ENCODE measurements around the gene IRS1. TPM values are rescaled to one million over a fixed set of nuclear protein-coding genes. Genes with fewer than 3 reads are reported as not detected.

Gene IRS1
- total and polyA plus RNA-seq, 4 donors = 3.1 to 36.7 (median 7.9) TPM

GRCh38 chr2:226683196-226683595, 116.4 kb downstream of the IRS1 start:
- Histone ChIP-seq H3K36me3 (ENCODE audit: control insufficient read depth in 4 of 4, insufficient read depth in 4 of 4, low read length in 4 of 4) (no peaks in the 10 kb centered on the region), H3K9me3 (ENCODE audit: control insufficient read depth in 4 of 4, insufficient read depth in 3 of 4, low read length in 3 of 4) (no peaks in the 10 kb centered on the region), H3K27ac (ENCODE audit: low read depth in 1 of 2, low read length in 1 of 2) (no peak overlapping the region), H3K4me3 (no peak overlapping the region), H3K9ac (ENCODE audit: insufficient read depth in 1 of 2, low read length in 2 of 2) (no peak overlapping the region), H3K4me1 (ENCODE audit: control insufficient read depth in 5 of 5, insufficient read depth in 5 of 5, low read length in 5 of 5) (peaks cover 0 to 5% (median 0%) of the 10 kb centered on the region in 5 donors), H3K27me3 (ENCODE audit: control insufficient read depth in 3 of 3, insufficient read depth in 3 of 3, low read length in 2 of 3) (no peaks in the 10 kb centered on the region)
- no peak for ATAC-seq (ENCODE audit: insufficient read depth, low FRiP score)
- 89 to 93% methylated on average over 2 of the region's 2 CpGs for WGBS, 2 donors
- no peak for DNase-seq
- TF ChIP-seq CTCF (IDR thresholded peaks at IDR 0.05; ENCODE audit: control extremely low read depth, extremely low read depth) = no peak

Other genes with a start within 250 kb of the IRS1 start
- gene RHBDD1, start 36.2 kb upstream of the IRS1 start, total RNA-seq = 10 to 100 TPM; 40.3 to 66.4 TPM
- gene RHBDD1, start 36.2 kb upstream of the IRS1 start, polyA plus RNA-seq = 1 to 10 TPM; 4.8 to 9.1 TPM

Measured in lung (tissue), 12 donors.